ENCODE measurements around the gene RBCK1. TPM values are rescaled to one million over a fixed set of nuclear protein-coding genes. Genes with fewer than 3 reads are reported as not detected.

The RBCK1 gene
- total and polyA plus RNA-seq, 5 donors: 42.1 to 52.4 (median 46.6) TPM

DNA sequence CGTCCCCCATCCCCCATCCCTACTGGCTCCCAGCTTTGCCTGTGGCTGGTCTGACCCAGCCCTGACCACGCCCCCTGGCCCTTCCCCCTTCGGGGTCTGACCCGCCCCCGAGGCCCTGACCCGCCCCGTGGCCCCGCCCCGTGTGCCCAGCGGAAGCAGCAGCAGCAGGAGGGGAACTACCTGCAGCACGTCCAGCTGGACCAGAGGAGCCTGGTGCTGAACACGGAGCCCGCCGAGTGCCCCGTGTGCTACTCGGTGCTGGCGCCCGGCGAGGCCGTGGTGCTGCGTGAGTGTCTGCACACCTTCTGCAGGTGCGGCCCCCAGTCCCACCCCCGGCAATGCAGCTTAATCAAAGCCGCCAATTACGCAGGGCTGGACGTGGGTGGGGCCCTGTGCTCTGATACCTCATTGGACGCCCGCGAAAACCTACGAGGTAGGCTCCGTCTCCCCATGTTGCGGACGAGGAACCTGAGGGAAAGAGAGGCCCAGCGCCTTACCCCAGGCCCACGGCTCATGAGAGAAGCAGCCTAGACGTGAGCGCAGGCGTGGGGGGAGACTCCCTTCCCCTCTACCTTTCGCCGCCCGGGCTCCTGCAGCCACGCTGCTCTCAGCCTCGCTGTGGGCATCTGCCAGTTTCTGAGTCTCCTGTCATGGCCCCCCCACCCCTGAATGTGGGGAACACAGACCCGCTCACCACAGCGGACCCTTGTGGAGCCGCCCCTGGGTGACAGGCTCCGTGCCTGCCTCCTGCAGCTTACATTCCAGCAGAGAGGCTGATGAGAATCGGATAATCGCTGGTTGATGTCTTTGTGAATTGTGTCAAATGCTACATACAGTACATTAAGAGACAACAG is 12.8 kb downstream of the RBCK1 start:
- intact Hi-C loops (cut with DNase I): loop anchor here in 1 of 4 donors (10.0 kb wide), 1 partner anchor 66 kb away; no protein-coding TSS in a partner anchor
- WGBS: 89% methylated on average over 49 of the region's 49 CpGs
- Histone ChIP-seq H3K4me3 (ENCODE audit: low read length) (no peak overlapping the region), H3K27me3 (ENCODE audit: control insufficient read depth, insufficient read depth) (no peaks in the 10 kb centered on the region), H3K9me3 (ENCODE audit: control insufficient read depth, low read length) (no peaks in the 10 kb centered on the region), H3K27ac (ENCODE audit: low read length) (no peak overlapping the region), H3K4me1 (ENCODE audit: control insufficient read depth, insufficient read depth, low read length) (no peaks in the 10 kb centered on the region)
- ATAC-seq (peak in 1 of 2 donors; percentile 10), DNase-seq (no peak)

GRCh38 chr20:421685-422250 is 13.7 kb downstream of the RBCK1 start:
- ATAC-seq (no peak), DNase-seq (no peak)
- intact Hi-C loops (cut with DNase I): loop anchor here in 1 of 4 donors (10.0 kb wide), 1 partner anchor 67 kb away; no protein-coding TSS in a partner anchor
- 96% methylated on average over 8 of the region's 8 CpGs for WGBS
- Histone ChIP-seq H3K27ac (ENCODE audit: low read length) (no peak overlapping the region), H3K9me3 (ENCODE audit: control insufficient read depth, low read length) (no peaks in the 10 kb centered on the region), H3K4me1 (ENCODE audit: control insufficient read depth, insufficient read depth, low read length) (no peaks in the 10 kb centered on the region), H3K27me3 (ENCODE audit: control insufficient read depth, insufficient read depth) (no peaks in the 10 kb centered on the region), H3K4me3 (ENCODE audit: low read length) (no peak overlapping the region)

DNA sequence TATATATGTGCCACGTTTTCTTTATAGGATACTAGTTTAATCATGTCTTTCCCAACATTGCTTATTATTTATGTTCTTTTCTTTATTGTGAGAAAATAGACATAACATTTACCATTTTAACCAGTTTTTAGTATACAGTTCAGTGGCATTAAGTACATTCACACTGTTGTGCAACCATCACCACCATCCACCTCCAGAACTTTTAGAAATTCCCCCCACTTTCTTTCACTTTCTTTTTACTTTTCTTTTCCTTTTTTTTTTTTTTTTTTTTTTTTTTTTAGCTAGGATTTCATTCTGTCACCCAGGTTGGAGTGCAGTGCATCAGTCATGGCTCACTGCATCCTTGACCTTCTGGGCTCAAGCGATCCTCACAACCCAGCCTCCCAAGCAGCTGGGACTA is 18.5 kb downstream of the RBCK1 start:
- WGBS: 96% methylated on average over 2 of the region's 2 CpGs
- H3K4me3 ChIP-seq (ENCODE audit: low read length): no peak overlapping the region
- H3K27me3 ChIP-seq (ENCODE audit: control insufficient read depth, insufficient read depth): no peaks in the 10 kb centered on the region
- H3K27ac ChIP-seq (ENCODE audit: low read length): no peak overlapping the region
- intact Hi-C loops (cut with DNase I): loop anchor here in 1 of 4 donors (10.0 kb wide), 1 partner anchor 72 kb away; no protein-coding TSS in a partner anchor
- DNase-seq (no peak), ATAC-seq (no peak)
- H3K4me1 ChIP-seq (ENCODE audit: control insufficient read depth, insufficient read depth, low read length): peaks cover under 1% of the 10 kb centered on the region
- no peaks in the 10 kb centered on the region for H3K9me3 ChIP-seq (ENCODE audit: control insufficient read depth, low read length)

- Histone ChIP-seq H3K9me3 (ENCODE audit: control insufficient read depth, low read length) (no peaks in the 10 kb centered on the region), H3K4me3 (ENCODE audit: low read length) (no peak overlapping the region), H3K27me3 (ENCODE audit: control insufficient read depth, insufficient read depth) (no peaks in the 10 kb centered on the region), H3K4me1 (ENCODE audit: control insufficient read depth, insufficient read depth, low read length) (peaks cover 3% of the 10 kb centered on the region), H3K27ac (ENCODE audit: low read length) (no peak overlapping the region)
- ATAC-seq: no peak
- 90% methylated on average over 4 of the region's 4 CpGs for WGBS
- no peak for DNase-seq
- intact Hi-C loops (cut with DNase I): loop anchor here in 1 of 4 donors (10.0 kb wide), 1 partner anchor 73 kb away; no protein-coding TSS in a partner anchor
Measured at GRCh38 chr20:427401-427800, 19.3 kb downstream of the RBCK1 start.

- Histone ChIP-seq H3K4me3 (ENCODE audit: low read length) (no peak overlapping the region), H3K27ac (ENCODE audit: low read length) (no peak overlapping the region), H3K9me3 (ENCODE audit: control insufficient read depth, low read length) (no peaks in the 10 kb centered on the region), H3K27me3 (ENCODE audit: control insufficient read depth, insufficient read depth) (no peaks in the 10 kb centered on the region), H3K4me1 (ENCODE audit: control insufficient read depth, insufficient read depth, low read length) (peaks cover 3% of the 10 kb centered on the region)
- 93% methylated on average over 14 of the region's 14 CpGs for WGBS
- DNase-seq (no peak), ATAC-seq (no peak)
- intact Hi-C loops (cut with DNase I): loop anchor here in 1 of 4 donors (10.0 kb wide), 1 partner anchor 73 kb away; no protein-coding TSS in a partner anchor
Measured at GRCh38 chr20:427849-428657, 20.0 kb downstream of the RBCK1 start.

- Histone ChIP-seq H3K9me3 (ENCODE audit: control insufficient read depth, low read length) (no peaks in the 10 kb centered on the region), H3K4me3 (ENCODE audit: low read length) (no peak overlapping the region), H3K27me3 (ENCODE audit: control insufficient read depth, insufficient read depth) (no peaks in the 10 kb centered on the region), H3K4me1 (ENCODE audit: control insufficient read depth, insufficient read depth, low read length) (peaks cover 3% of the 10 kb centered on the region), H3K27ac (ENCODE audit: low read length) (no peak overlapping the region)
- WGBS: 86% methylated on average over 14 of the region's 14 CpGs
- no peak for ATAC-seq
- intact Hi-C loops (cut with DNase I): loop anchor here in 1 of 4 donors (10.0 kb wide), 1 partner anchor 74 kb away; no protein-coding TSS in a partner anchor
- DNase-seq: no peak
Measured at GRCh38 chr20:428658-429200, 20.6 kb downstream of the RBCK1 start.

GRCh38 chr20:430091-430999 is 22.2 kb downstream of the RBCK1 start:
- Histone ChIP-seq H3K4me3 (ENCODE audit: low read length) (no peak overlapping the region), H3K27ac (ENCODE audit: low read length) (no peak overlapping the region), H3K27me3 (ENCODE audit: control insufficient read depth, insufficient read depth) (no peaks in the 10 kb centered on the region), H3K4me1 (ENCODE audit: control insufficient read depth, insufficient read depth, low read length) (peaks cover 3% of the 10 kb centered on the region), H3K9me3 (ENCODE audit: control insufficient read depth, low read length) (no peaks in the 10 kb centered on the region)
- 81% methylated on average over 21 of the region's 21 CpGs for WGBS
- ATAC-seq: peak in 1 of 2 donors; percentile 5
- DNase-seq: no peak
- intact Hi-C loops (cut with DNase I): no loop called here

DNA sequence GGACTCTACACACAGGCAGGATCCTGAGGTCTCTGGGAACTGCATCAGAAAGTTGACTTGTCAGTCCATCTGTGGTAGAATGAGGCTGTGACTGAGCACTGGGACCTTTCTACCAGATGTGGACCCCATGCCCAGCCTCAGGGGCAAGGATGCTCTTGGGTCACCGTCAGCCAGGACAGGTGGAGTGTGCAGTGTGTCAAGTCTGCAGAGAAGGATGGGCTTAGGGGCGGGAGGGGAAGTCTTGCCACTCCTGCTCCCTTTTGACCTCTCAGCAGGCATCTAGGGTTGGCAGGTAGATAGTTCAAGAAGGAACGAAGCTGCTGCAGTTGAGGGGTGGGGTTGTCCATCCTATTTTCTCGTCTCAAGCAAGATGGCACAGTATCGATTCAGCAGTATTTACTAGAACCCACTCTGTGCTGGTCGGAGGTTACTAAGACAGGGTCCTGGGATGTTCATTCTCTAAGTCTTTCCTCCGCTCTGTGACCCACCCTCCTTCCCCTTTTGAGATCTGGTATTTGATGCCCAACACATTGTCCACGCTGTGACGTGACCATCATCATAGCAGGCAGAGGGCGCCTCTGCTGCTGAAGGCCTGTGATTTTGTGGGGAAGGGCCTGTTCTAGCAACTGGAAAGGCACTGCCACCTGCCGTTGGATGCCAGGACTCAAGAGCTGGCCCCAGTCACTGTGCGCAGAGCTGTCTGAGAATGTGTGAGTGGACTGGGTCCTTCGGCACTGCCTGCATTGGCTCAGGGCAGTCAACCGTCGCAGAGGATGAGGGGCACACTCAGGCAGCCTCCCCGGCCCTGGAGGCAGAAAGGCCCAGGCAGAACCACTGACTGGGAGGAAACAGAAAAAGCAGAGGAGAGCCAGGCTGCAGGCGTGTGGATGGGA is 23.2 kb downstream of the RBCK1 start:
- intact Hi-C loops (cut with DNase I): no loop called here
- Histone ChIP-seq H3K27me3 (ENCODE audit: control insufficient read depth, insufficient read depth) (no peaks in the 10 kb centered on the region), H3K9me3 (ENCODE audit: control insufficient read depth, low read length) (no peaks in the 10 kb centered on the region), H3K4me3 (ENCODE audit: low read length) (no peak overlapping the region), H3K27ac (ENCODE audit: low read length) (no peak overlapping the region), H3K4me1 (ENCODE audit: control insufficient read depth, insufficient read depth, low read length) (peaks cover 3% of the 10 kb centered on the region)
- ATAC-seq: peak; percentile 48
- peak; percentile 54 to 82 (median 78) for DNase-seq
- WGBS: 64% methylated on average over 17 of the region's 17 CpGs

DNA sequence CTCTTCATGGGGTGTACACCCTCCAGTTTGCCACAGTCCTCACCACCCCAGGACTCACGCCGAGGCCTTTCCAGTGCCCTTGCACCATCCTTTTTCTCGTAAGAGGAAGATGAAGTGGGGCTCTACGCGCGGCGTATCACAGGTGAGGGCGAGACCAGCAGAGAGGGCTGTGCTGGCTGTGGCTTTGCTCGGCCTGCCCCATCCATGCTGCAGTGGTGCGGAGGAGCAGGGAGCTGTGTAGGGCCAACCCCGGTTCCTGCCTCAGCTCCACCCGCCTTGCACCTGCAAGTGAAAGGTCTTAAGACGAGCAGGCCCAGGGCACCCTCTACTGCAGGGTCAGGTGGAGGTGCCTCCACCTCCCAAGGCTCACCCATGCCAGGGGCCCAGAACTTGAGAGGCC is 24.1 kb downstream of the RBCK1 start:
- intact Hi-C loops (cut with DNase I): no loop called here
- H3K9me3 ChIP-seq (ENCODE audit: control insufficient read depth, low read length): no peaks in the 10 kb centered on the region
- DNase-seq: no peak
- ATAC-seq: no peak
- H3K4me3 ChIP-seq (ENCODE audit: low read length): no peak overlapping the region
- no peak overlapping the region for H3K27ac ChIP-seq (ENCODE audit: low read length)
- 91% methylated on average over 13 of the region's 13 CpGs for WGBS
- H3K4me1 ChIP-seq (ENCODE audit: control insufficient read depth, insufficient read depth, low read length): peaks cover 3% of the 10 kb centered on the region
- no peaks in the 10 kb centered on the region for H3K27me3 ChIP-seq (ENCODE audit: control insufficient read depth, insufficient read depth)

All from right cardiac atrium (tissue), 5 donors.